IPS-20b (cell line): ENCODE data around the gene RXRG.
A peak's percentile ranks its signal among the peaks of the same experiment; 100 is the strongest.

Source experiments
- H3K27ac ChIP-seq: one replicate; pipeline ENCODE4 v1.5.1; 2013; ENCODE audit warnings: low read length
- H3K27me3 ChIP-seq: 2 replicates; pipeline ENCODE4 v1.6.1; 2013; ENCODE audit warnings: mild to moderate bottlenecking, low read length, inconsistent platforms; ENCODE audit not compliant: insufficient read depth
- H3K36me3 ChIP-seq: 2 replicates; pipeline ENCODE4 v1.6.1; 2013; ENCODE audit warnings: low read depth, mild to moderate bottlenecking, inconsistent platforms, low read length, moderate library complexity; ENCODE audit not compliant: insufficient read depth
- H3K4me1 ChIP-seq: 2 replicates; pipeline ENCODE4 v1.6.1; 2013; ENCODE audit warnings: mild to moderate bottlenecking, control low read depth, inconsistent platforms, low read length, moderate library complexity; ENCODE audit not compliant: insufficient read depth
- H3K4me3 ChIP-seq: 2 replicates; pipeline ENCODE4 v1.5.1; 2013; ENCODE audit warnings: mild to moderate bottlenecking, low read length, inconsistent platforms
- H3K9ac ChIP-seq: 2 replicates; pipeline ENCODE4 v1.6.1; 2013; ENCODE audit warnings: low read depth, mild to moderate bottlenecking, inconsistent platforms, low read length, moderate library complexity
- H3K9me3 ChIP-seq: 2 replicates; pipeline ENCODE4 v1.6.1; 2013; ENCODE audit warnings: mild to moderate bottlenecking, low read depth, low read length, inconsistent platforms; ENCODE audit not compliant: insufficient read depth

The RXRG gene

DNA sequence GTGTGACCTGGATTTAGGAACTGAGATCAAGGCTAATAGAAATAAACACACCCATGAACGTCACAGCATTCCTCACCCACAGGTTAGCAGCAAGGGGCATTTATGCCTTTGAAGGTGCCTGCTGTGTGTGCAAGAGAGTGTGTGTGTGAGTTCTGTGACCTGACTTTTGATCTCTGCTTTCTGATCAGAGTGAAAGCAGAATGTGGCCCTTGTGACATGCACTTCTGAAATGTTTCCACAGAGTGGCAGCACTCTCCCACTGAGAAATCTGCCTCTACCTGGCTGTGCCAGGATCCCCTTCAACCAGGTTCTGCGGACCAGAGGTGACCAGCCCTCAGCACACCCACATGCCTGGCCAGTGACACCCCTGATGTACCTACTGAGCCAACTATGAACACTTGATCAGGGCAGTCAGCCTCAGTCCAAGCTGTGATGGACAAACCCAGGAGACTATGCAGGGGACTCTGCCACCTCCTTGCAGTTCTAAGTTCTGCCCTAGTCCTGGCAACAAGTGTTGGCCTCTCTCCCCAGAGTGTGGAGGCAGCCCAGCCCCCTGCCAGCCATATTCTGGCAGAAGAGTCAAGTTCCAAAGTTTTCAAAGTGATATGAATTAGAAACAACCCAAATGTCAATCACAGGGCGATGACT lies 41.0 kb downstream of the RXRG start:
- Histone ChIP-seq H3K9ac (no peak overlapping the region), H3K36me3 (no peaks in the 10 kb centered on the region), H3K27me3 (no peaks in the 10 kb centered on the region), H3K4me3 (no peak overlapping the region), H3K9me3 (no peaks in the 10 kb centered on the region), H3K4me1 (no peaks in the 10 kb centered on the region), H3K27ac (no peak overlapping the region)

GRCh38 chr1:165402517-165403111 lies 42.3 kb downstream of the RXRG start:
- Histone ChIP-seq H3K27ac (no peak overlapping the region), H3K4me1 (no peaks in the 10 kb centered on the region), H3K36me3 (no peaks in the 10 kb centered on the region), H3K9ac (no peak overlapping the region), H3K9me3 (no peaks in the 10 kb centered on the region), H3K4me3 (no peak overlapping the region), H3K27me3 (no peaks in the 10 kb centered on the region)

GRCh38 chr1:165397944-165398343 lies 47.0 kb downstream of the RXRG start:
- Histone ChIP-seq H3K27ac (no peak overlapping the region), H3K27me3 (peaks cover 14% of the 10 kb centered on the region), H3K4me1 (peaks cover 4% of the 10 kb centered on the region; the same call in 1 of the 2 replicates), H3K36me3 (no peaks in the 10 kb centered on the region), H3K9ac (no peak overlapping the region), H3K4me3 (no peak overlapping the region), H3K9me3 (no peaks in the 10 kb centered on the region)

GRCh38 chr1:165395901-165396300 lies 49.0 kb downstream of the RXRG start:
- no peaks in the 10 kb centered on the region for H3K36me3 ChIP-seq
- peaks cover 4% of the 10 kb centered on the region; the same call in 1 of the 2 replicates for H3K4me1 ChIP-seq
- H3K9me3 ChIP-seq, result no peaks in the 10 kb centered on the region
- H3K27ac ChIP-seq, result no peak overlapping the region
- peaks cover 14% of the 10 kb centered on the region for H3K27me3 ChIP-seq
- H3K4me3 ChIP-seq, result no peak overlapping the region
- no peak overlapping the region for H3K9ac ChIP-seq

- Histone ChIP-seq H3K9ac (no peak overlapping the region), H3K9me3 (no peaks in the 10 kb centered on the region), H3K4me1 (peaks cover 4% of the 10 kb centered on the region; the same call in 1 of the 2 replicates), H3K4me3 (no peak overlapping the region), H3K36me3 (no peaks in the 10 kb centered on the region), H3K27ac (no peak overlapping the region), H3K27me3 (peaks cover 15% of the 10 kb centered on the region)
These were observed 49.4 kb downstream of the RXRG start for GRCh38 chr1:165395478-165395877.

DNA sequence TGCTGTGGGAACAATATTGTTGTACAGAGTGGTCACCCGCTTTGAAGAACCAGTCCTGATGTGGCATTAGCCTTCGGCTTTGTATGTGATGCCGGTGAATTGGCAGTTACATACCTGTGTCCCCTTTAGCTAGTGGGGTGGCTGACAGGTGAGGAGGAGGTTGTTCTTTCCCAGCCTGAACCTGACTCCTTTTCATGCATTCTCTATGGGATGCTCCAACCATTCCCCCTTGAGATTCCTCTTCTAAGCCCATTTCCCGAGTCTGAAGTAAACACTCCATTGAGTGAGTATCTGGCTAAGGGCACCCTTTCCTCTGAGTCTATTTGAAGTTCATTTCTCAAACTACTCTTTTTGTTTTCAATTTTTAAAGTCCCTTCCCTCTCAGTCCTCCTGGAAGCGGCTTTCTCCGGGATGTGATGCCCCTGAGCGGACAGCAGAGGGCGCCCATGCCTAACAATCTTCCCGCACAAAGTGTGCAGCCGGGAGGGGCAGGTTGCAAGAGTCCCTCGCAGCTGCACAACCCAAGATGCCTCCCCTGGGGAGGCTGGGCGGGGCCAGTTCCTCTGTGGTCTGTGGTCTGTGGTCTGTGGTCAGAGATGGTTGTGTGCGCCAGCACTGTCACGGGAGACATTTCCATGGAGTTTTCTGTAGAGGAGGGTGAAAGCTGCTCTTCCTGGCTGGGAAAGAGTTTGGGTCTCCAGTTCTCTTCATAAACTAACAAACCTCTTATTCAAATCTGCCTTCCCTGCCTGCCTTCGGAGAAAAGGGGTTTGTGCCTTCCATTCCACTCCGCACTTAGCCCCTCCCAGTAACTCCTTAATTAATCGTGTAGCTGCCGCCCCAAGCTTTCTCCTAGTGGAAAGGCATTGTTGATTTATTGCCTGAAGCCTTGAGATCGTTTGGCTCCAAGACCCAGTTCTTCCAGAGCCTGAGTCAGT lies 52.0 kb downstream of the RXRG start:
- H3K4me1 ChIP-seq, result peaks cover 4% of the 10 kb centered on the region; the same call in 1 of the 2 replicates
- H3K36me3 ChIP-seq, result no peaks in the 10 kb centered on the region
- no peak overlapping the region for H3K27ac ChIP-seq
- peak overlapping the region; percentile 61 for H3K4me3 ChIP-seq
- peaks cover 35% of the 10 kb centered on the region for H3K27me3 ChIP-seq
- H3K9me3 ChIP-seq, result no peaks in the 10 kb centered on the region
- H3K9ac ChIP-seq, result no peak overlapping the region; the same call in 1 of the 2 replicates

GRCh38 chr1:165389609-165390008 lies 55.3 kb downstream of the RXRG start:
- Histone ChIP-seq H3K27me3 (peaks cover 36% of the 10 kb centered on the region), H3K4me1 (peaks cover 4% of the 10 kb centered on the region; the same call in 1 of the 2 replicates)

DNA sequence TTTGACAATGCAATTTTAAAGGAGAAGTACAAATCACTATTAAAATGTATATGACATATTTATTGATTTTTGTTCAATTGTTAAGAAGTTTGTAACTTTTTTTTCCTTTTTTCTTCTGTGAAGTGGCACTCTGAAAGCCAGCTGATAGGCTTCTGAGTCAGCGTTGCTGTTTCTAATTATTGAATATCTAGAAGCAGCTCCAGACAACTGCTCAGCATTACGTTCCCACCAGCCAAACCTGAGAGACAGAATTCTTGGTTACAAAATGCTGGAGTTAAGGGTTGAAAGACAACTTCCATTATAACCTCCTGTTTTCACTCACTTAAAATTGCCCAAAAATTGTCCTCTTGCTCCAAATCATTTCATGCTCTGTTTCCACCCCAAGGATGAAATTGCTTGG lies 57.0 kb downstream of the RXRG start:
- H3K9me3 ChIP-seq, result no peaks in the 10 kb centered on the region
- no peaks in the 10 kb centered on the region for H3K4me1 ChIP-seq
- H3K4me3 ChIP-seq, result no peak overlapping the region
- H3K27me3 ChIP-seq, result peaks cover 28% of the 10 kb centered on the region
- no peak overlapping the region for H3K9ac ChIP-seq
- H3K27ac ChIP-seq, result no peak overlapping the region
- H3K36me3 ChIP-seq, result no peaks in the 10 kb centered on the region

More at GRCh38 chr1:165389609-165390008, 55.3 kb downstream of the RXRG start:
- no peak overlapping the region for H3K9ac ChIP-seq
- H3K27ac ChIP-seq, result no peak overlapping the region
- H3K9me3 ChIP-seq, result no peaks in the 10 kb centered on the region
- no peak overlapping the region for H3K4me3 ChIP-seq
- no peaks in the 10 kb centered on the region for H3K36me3 ChIP-seq

- Histone ChIP-seq H3K9ac (no peak overlapping the region), H3K4me1 (no peaks in the 10 kb centered on the region), H3K9me3 (no peaks in the 10 kb centered on the region), H3K4me3 (no peak overlapping the region), H3K27me3 (peaks cover 28% of the 10 kb centered on the region), H3K36me3 (no peaks in the 10 kb centered on the region), H3K27ac (no peak overlapping the region)
These were observed 57.4 kb downstream of the RXRG start for GRCh38 chr1:165387505-165387904.

GRCh38 chr1:165383599-165384405 lies 61.1 kb downstream of the RXRG start:
- Histone ChIP-seq H3K4me1 (no peaks in the 10 kb centered on the region), H3K27me3 (peaks cover 22% of the 10 kb centered on the region), H3K9ac (no peak overlapping the region)

GRCh38 chr1:165383067-165383466 lies 61.9 kb downstream of the RXRG start:
- Histone ChIP-seq H3K36me3 (no peaks in the 10 kb centered on the region), H3K9ac (no peak overlapping the region), H3K27ac (no peak overlapping the region), H3K4me3 (no peak overlapping the region), H3K9me3 (no peaks in the 10 kb centered on the region), H3K4me1 (no peaks in the 10 kb centered on the region), H3K27me3 (peaks cover 15% of the 10 kb centered on the region)

More at GRCh38 chr1:165383599-165384405, 61.1 kb downstream of the RXRG start:
- Histone ChIP-seq H3K27ac (no peak overlapping the region), H3K4me3 (no peak overlapping the region), H3K36me3 (no peaks in the 10 kb centered on the region), H3K9me3 (no peaks in the 10 kb centered on the region)
